Measurements from ENCODE around the gene SFT2D1.
"Not testable (repeated sequence)": the region's sequence is repeated elsewhere in the genome, so short reads cannot be mapped to it uniquely, and the experiment has no call there.

Gene SFT2D1

GRCh38 chr6:166362427-166362826 lies 20.1 kb upstream of the SFT2D1 start:
- DNase-seq, result not testable (repeated sequence)

GRCh38 chr6:166361077-166361429 lies 18.7 kb upstream of the SFT2D1 start:
- no peak for DNase-seq

- no peak for DNase-seq
Measured at GRCh38 chr6:166360243-166361076, 18.1 kb upstream of the SFT2D1 start.

GRCh38 chr6:166355552-166355951 lies 13.2 kb upstream of the SFT2D1 start:
- DNase-seq, result no peak

- no peak for DNase-seq
Measured at GRCh38 chr6:166354965-166355364, 12.6 kb upstream of the SFT2D1 start.

- no peak for DNase-seq
Measured at GRCh38 chr6:166354143-166354542, 11.8 kb upstream of the SFT2D1 start.

- DNase-seq, result no peak
Measured at GRCh38 chr6:166353507-166353906, 11.2 kb upstream of the SFT2D1 start.

GRCh38 chr6:166352923-166353322 lies 10.6 kb upstream of the SFT2D1 start:
- DNase-seq, result no peak

- no peak for DNase-seq
Measured at GRCh38 chr6:166351715-166352285, 9.5 kb upstream of the SFT2D1 start.

- DNase-seq, result no peak
Measured at GRCh38 chr6:166348305-166348949, 6.1 kb upstream of the SFT2D1 start.

GRCh38 chr6:166346965-166347364 lies 4.6 kb upstream of the SFT2D1 start:
- DNase-seq, result no peak

GRCh38 chr6:166346449-166346848 lies 4.1 kb upstream of the SFT2D1 start:
- no peak for DNase-seq

- DNase-seq, result not testable (repeated sequence)
Measured at GRCh38 chr6:166345672-166346071, 3.3 kb upstream of the SFT2D1 start.

- DNase-seq, result not testable (repeated sequence)
Measured at GRCh38 chr6:166344921-166345320, 2.6 kb upstream of the SFT2D1 start.

GRCh38 chr6:166344240-166344639 lies 1.9 kb upstream of the SFT2D1 start:
- DNase-seq, result no peak

- DNase-seq, result no peak
Measured at GRCh38 chr6:166343150-166343487, 774 bp upstream of the SFT2D1 start.

- no peak for DNase-seq
Measured at GRCh38 chr6:166341977-166342348, 382 bp downstream of the SFT2D1 start.

- DNase-seq, result no peak
Measured at GRCh38 chr6:166341464-166341863, 881 bp downstream of the SFT2D1 start.

- DNase-seq, result no peak
Measured at GRCh38 chr6:166338854-166339253, 3.5 kb downstream of the SFT2D1 start.

- DNase-seq, result no peak
Measured at GRCh38 chr6:166336847-166337246, 5.5 kb downstream of the SFT2D1 start.

GRCh38 chr6:166335378-166336302 lies 6.7 kb downstream of the SFT2D1 start:
- no peak for DNase-seq

- DNase-seq, result no peak
Measured at GRCh38 chr6:166334878-166335277, 7.5 kb downstream of the SFT2D1 start.
